Esophagus muscularis mucosa (tissue), 4 donors: ENCODE results near the gene EPC1. TPM values are rescaled to one million over a fixed set of nuclear protein-coding genes. Genes with fewer than 3 reads are reported as not detected.

Source experiments
- DNase-seq: peaks from one replicate; pipeline ENCODE4 v3.0.0-alpha.2; 2017; ENCODE audit errors: extremely low spot score
- H3K27ac ChIP-seq, 4 donors: fragments of 200-600 bp; sonication (generic); replicated peaks in 1 of 4; 1 replicate in 3 of 4; 2 replicates in 1 of 4; pipeline ENCODE4 v1.5.1; 2016 to 2019; ENCODE audit warnings: mild to moderate bottlenecking in 1 of 4
- H3K27me3 ChIP-seq, 4 donors: fragments of 200-600 bp; sonication (generic); one replicate each; pipeline versions ENCODE4 v1.5.1 to v1.6.0; 2016 to 2019
- H3K36me3 ChIP-seq, 4 donors: fragments of 200-600 bp; sonication (generic); one replicate each; pipeline ENCODE4 v1.5.1; 2016 to 2019
- H3K4me1 ChIP-seq, 4 donors: fragments of 200-600 bp; sonication (generic); one replicate each; pipeline ENCODE4 v1.5.1; 2016 to 2019
- H3K4me3 ChIP-seq, 4 donors: fragments of 200-600 bp; sonication (generic); 1 replicate in 2 of 4; 2 replicates in 2 of 4; pipeline ENCODE4 v1.5.1; 2016 to 2019; ENCODE audit warnings: mild to moderate bottlenecking in 4 of 4, moderate library complexity in 1 of 4
- H3K9me3 ChIP-seq, 4 donors: fragments of 200-600 bp; sonication (generic); 1 replicate in 3 of 4; 2 replicates in 1 of 4; pipeline ENCODE4 v1.5.1; 2016 to 2019
- EP300 ChIP-seq: sonication (generic); formaldehyde crosslinking; IDR thresholded peaks from one replicate; pipeline ENCODE4 v1.6.1; 2017; ENCODE audit warnings: antibody characterized with exemption
- POLR2A ChIP-seq: fragments of 450-650 bp; IDR thresholded peaks from one replicate; pipeline ENCODE4 v1.6.1; 2017; ENCODE audit warnings: antibody characterized with exemption, moderate library complexity, mild to moderate bottlenecking, low read depth
- POLR2AphosphoS5 ChIP-seq, 2 donors: sonication (generic); formaldehyde crosslinking; IDR thresholded peaks; one replicate each; pipeline ENCODE4 v1.6.1; 2017; ENCODE audit warnings: antibody characterized with exemption in 2 of 2
- WGBS: methylation state at CpG from one replicate; pipeline ENCODE4 v1.1.5; 2018; 5-methylcytosine and 5-hydroxymethylcytosine counted together
- intact Hi-C: fragments of 100-400 bp; cut with DNase I; formaldehyde crosslinking; loops from one replicate; pipeline ENCODE4 v1.15.1; 2023
- total RNA-seq, 4 donors: library from RNA; depleted of rRNA; stranded (reverse); fragments of >200 nt; gene quantifications; one replicate each; pipeline versions ENCODE4 v1.1.0 to v1.2.1, GENCODE V29; 2016
- TF ChIP-seq, protein P1 (sequence below), 3 experiments: fragments of 200-600 bp in 2 of 3; fragments of 450-650 bp in 1 of 3; sonication (generic) in 2 of 3; IDR thresholded peaks; one replicate each; pipeline ENCODE4 v1.5.1; 2017 to 2019; ENCODE audit warnings: antibody characterized with exemption in 3 of 3, mild to moderate bottlenecking in 2 of 3, moderate library complexity in 1 of 3

EPC1 gene
- total RNA-seq, 4 donors from 2014 or later: 23.5 to 40.4 (median 35.2) TPM

- Histone ChIP-seq H3K36me3 (peaks cover 26 to 43% (median 38%) of the 10 kb centered on the region in 4 donors), H3K9me3 (no peaks in the 10 kb centered on the region), H3K4me1 (peaks cover 0 to 20% (median 11%) of the 10 kb centered on the region in 4 donors), H3K27ac (no peak overlapping the region), H3K27me3 (no peaks in the 10 kb centered on the region), H3K4me3 (no peak overlapping the region)
- 93% methylated on average over 2 of the region's 2 CpGs for WGBS
- intact Hi-C loops: no loop called here
- TF ChIP-seq, protein P1, sequence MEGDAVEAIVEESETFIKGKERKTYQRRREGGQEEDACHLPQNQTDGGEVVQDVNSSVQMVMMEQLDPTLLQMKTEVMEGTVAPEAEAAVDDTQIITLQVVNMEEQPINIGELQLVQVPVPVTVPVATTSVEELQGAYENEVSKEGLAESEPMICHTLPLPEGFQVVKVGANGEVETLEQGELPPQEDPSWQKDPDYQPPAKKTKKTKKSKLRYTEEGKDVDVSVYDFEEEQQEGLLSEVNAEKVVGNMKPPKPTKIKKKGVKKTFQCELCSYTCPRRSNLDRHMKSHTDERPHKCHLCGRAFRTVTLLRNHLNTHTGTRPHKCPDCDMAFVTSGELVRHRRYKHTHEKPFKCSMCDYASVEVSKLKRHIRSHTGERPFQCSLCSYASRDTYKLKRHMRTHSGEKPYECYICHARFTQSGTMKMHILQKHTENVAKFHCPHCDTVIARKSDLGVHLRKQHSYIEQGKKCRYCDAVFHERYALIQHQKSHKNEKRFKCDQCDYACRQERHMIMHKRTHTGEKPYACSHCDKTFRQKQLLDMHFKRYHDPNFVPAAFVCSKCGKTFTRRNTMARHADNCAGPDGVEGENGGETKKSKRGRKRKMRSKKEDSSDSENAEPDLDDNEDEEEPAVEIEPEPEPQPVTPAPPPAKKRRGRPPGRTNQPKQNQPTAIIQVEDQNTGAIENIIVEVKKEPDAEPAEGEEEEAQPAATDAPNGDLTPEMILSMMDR (IDR thresholded peaks at IDR 0.05): no peak
- TF ChIP-seq POLR2A (no peak), EP300 (no peak), POLR2AphosphoS5 (IDR thresholded peaks at IDR 0.05) (no peak)
- DNase-seq: no peak
Measured at GRCh38 chr10:32265756-32266155, 81.2 kb downstream of the EPC1 start.

GRCh38 chr10:32263300-32263699 lies 83.7 kb downstream of the EPC1 start:
- H3K36me3 ChIP-seq: peaks cover 13 to 18% (median 15%) of the 10 kb centered on the region in 4 donors
- intact Hi-C loops: no loop called here
- H3K27me3 ChIP-seq: no peaks in the 10 kb centered on the region
- H3K4me1 ChIP-seq: no peaks in the 10 kb centered on the region
- 100% methylated on average over 1 of the region's 1 CpG for WGBS
- H3K27ac ChIP-seq: no peak overlapping the region
- TF ChIP-seq EP300 (no peak), POLR2AphosphoS5 (IDR thresholded peaks at IDR 0.05) (no peak)
- TF ChIP-seq, protein P1 (IDR thresholded peaks at IDR 0.05): no peak
- no peak for DNase-seq
- no peaks in the 10 kb centered on the region for H3K9me3 ChIP-seq
- no peak overlapping the region for H3K4me3 ChIP-seq

DNA sequence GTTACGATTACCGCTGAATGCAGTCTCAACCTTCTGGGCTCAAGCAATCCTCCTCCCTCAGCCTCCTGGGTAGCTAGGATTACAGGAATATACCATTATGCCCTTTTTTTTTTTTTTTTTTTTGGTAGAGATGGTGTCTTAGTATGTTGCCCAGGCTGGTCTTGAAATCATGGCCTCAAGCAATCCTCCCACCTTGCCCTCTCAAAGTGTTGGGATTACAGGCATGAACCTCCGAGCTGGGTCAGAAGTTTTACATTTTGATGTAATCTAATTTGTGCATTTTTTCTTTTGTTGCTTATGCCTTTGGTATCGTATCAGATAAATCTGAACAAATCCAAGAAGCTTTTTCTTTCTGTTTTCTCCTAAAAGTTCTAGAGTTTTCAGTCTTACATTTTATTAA lies 87.4 kb downstream of the EPC1 start:
- Histone ChIP-seq H3K4me3 (no peak overlapping the region), H3K9me3 (no peaks in the 10 kb centered on the region), H3K27me3 (no peaks in the 10 kb centered on the region), H3K36me3 (no peaks in the 10 kb centered on the region), H3K27ac (no peak overlapping the region), H3K4me1 (peaks cover 0 to 9% (median 4%) of the 10 kb centered on the region in 4 donors)
- DNase-seq: no peak
- intact Hi-C loops: loop anchor here (5.0 kb wide), 3 partner anchors 88 to 188 kb away; partner anchors contain the start of genes CCDC7 and EPC1
- TF ChIP-seq, protein P1 (IDR thresholded peaks at IDR 0.05): no peak
- TF ChIP-seq POLR2A: no peak
- no peak for TF ChIP-seq POLR2AphosphoS5 (IDR thresholded peaks at IDR 0.05)
- no peak for TF ChIP-seq EP300
- whole genome bisulfite sequencing: over 99% methylated on average over 4 of the region's 4 CpGs

- no peaks in the 10 kb centered on the region for H3K36me3 ChIP-seq
- TF ChIP-seq POLR2AphosphoS5 (IDR thresholded peaks at IDR 0.05) (peak in 1 of 2 donors; percentile 40), EP300 (no peak), POLR2A (no peak)
- TF ChIP-seq, protein P1 (IDR thresholded peaks at IDR 0.05): peak; percentile 87 to 93 (median 88)
- DNase-seq: no peak
- 32% methylated on average over 12 of the region's 12 CpGs for WGBS
- H3K27me3 ChIP-seq: no peaks in the 10 kb centered on the region
- no peak overlapping the region for H3K4me3 ChIP-seq
- peaks cover 0 to 9% (median 4%) of the 10 kb centered on the region in 4 donors for H3K4me1 ChIP-seq
- intact Hi-C loops: loop anchor here (5.0 kb wide), 3 partner anchors 90 to 190 kb away; partner anchors contain the start of genes CCDC7 and EPC1
- H3K9me3 ChIP-seq: no peaks in the 10 kb centered on the region
- H3K27ac ChIP-seq: no peak overlapping the region
Measured at GRCh38 chr10:32256613-32257437, 90.1 kb downstream of the EPC1 start.
